Adrenal gland (tissue), 5 donors: Measurements from ENCODE around the gene SYK.

Experiments used
- CTCF ChIP-seq, 6 experiments: fragments of 450-650 bp in 4 of 6; fragments of 200-600 bp in 2 of 6; sonication (generic) in 1 of 6; IDR thresholded peaks; 1 replicate in 5 of 6; 2 replicates in 1 of 6; pipeline versions ENCODE4 v1.5.1 to v1.8.0; 2016 to 2021; ENCODE audit warnings: antibody characterized with exemption in 6 of 6, mild to moderate bottlenecking in 2 of 6, moderate library complexity in 1 of 6
- POLR2A ChIP-seq, 2 donors: fragments of 450-650 bp; IDR thresholded peaks; one replicate each; pipeline ENCODE4 v1.6.1; 2017; ENCODE audit warnings: antibody characterized with exemption in 2 of 2, mild to moderate bottlenecking in 2 of 2, moderate library complexity in 1 of 2
- donor health status: DM: no; HTN: no; CAD: no.

GRCh38 chr9:90939351-90939750, 137.7 kb downstream of the SYK start:
- TF ChIP-seq POLR2A (IDR thresholded peaks at IDR 0.05): no peak
- TF ChIP-seq CTCF (IDR thresholded peaks at IDR 0.05): no peak
